Pancreas (tissue), 10 donors: ENCODE data around the gene RAB1A. TPM values are rescaled to one million over a fixed set of nuclear protein-coding genes. Genes with fewer than 3 reads are reported as not detected.

Source experiments
- ATAC-seq, 4 donors: fragments of 200-7000 bp; cut with Tn5 transposase; one replicate each; pipeline versions ENCODE4 v1.8.0 to v1.9.1; 2020; ENCODE audit warnings: mild to moderate bottlenecking in 4 of 4, moderate library complexity in 4 of 4
- DNase-seq, 6 donors: peaks; one replicate each; pipeline ENCODE4 v3.0.0-alpha.2; 2020
- FAIRE-seq: peaks from 2 replicates; lab custom pipeline; 2012; peaks lifted over from hg19 to GRCh38; lab: Jason Lieb, UNC
- H3K27ac ChIP-seq, 4 donors: fragments of 200-600 bp; sonication (generic); 1 replicate in 3 of 4; 2 replicates in 1 of 4; pipeline versions ENCODE4 v1.5.0 to v1.8.0; 2020
- H3K27me3 ChIP-seq, 4 donors: fragments of 200-600 bp; one replicate each; pipeline ENCODE4 v1.8.0; 2021
- H3K36me3 ChIP-seq, 3 donors: fragments of 200-600 bp; sonication (generic) in 1 of 3; one replicate each; pipeline versions ENCODE4 v1.5.0 to v1.8.0; 2020 to 2021
- H3K4me1 ChIP-seq, 3 donors: fragments of 200-600 bp; one replicate each; pipeline ENCODE4 v1.8.0; 2021
- H3K4me3 ChIP-seq, 4 donors: fragments of 200-600 bp; sonication (generic) in 2 of 4; one replicate each; pipeline versions ENCODE4 v1.5.0 to v1.8.0; 2020 to 2021
- H3K9me3 ChIP-seq, 4 donors: fragments of 200-600 bp; one replicate each; pipeline ENCODE4 v1.8.0; 2021
- WGBS, 2 donors: extraction: QIAGEN DNeasy Blood & Tissue Kit; methylation state at CpG; one replicate each; pipeline ENCODE4 v1.1.7; 2013; 5-methylcytosine and 5-hydroxymethylcytosine counted together
- intact Hi-C, 3 donors: fragments of 100-400 bp; cut with DNase I; formaldehyde crosslinking; loops; one replicate each; pipeline versions ENCODE4 v1.11.1 to v1.14.2; 2022
- polyA plus RNA-seq, 2 donors: library from polyadenylated mRNA; stranded (reverse); fragments of 200-250 nt; gene quantifications; one replicate each; pipeline ENCODE4 v1.2.3, GENCODE V29; 2013
- total RNA-seq, 6 donors: library from RNA; stranded (reverse); fragmentation: NEBNext Ultra II Directional in 4 of 6; extraction: Animal tissue kit (Norgen Biotek cat#: 25700) in 4 of 6; gene quantifications; one replicate each; pipeline versions ENCODE4 v1.2.1 to v1.2.4, GENCODE V29; 2021 to 2023
- TF ChIP-seq, protein P1 (sequence below), 4 donors: fragments of 200-600 bp; sonication (generic) in 3 of 4; IDR thresholded peaks; one replicate each; pipeline versions ENCODE4 v1.5.0 to v1.8.0; 2021; ENCODE audit warnings: antibody characterized with exemption in 4 of 4
- donor health status: healthy with polysubstance abuse.
- donor health status: DM: no; HTN: no; CAD: no; lungs with moderate emphysema.
- donor health status: DM: no; HTN: no; CAD: no.
- donor health status: control.
- donor health status: control.
- donor health status: Bipolar disorder and iron deficiency.
- donor health status: DM: yes; HTN: yes; CAD: no.
- donor health status: DM: no; HTN: no; CAD: no.
- donor health status: DM: no; HTN: no; CAD: no.
- donor health status: DM: yes; HTN: yes; CAD: no.

Gene RAB1A
- total and polyA plus RNA-seq, 8 donors: 43.1 to 84.0 (median 67.5) TPM

DNA sequence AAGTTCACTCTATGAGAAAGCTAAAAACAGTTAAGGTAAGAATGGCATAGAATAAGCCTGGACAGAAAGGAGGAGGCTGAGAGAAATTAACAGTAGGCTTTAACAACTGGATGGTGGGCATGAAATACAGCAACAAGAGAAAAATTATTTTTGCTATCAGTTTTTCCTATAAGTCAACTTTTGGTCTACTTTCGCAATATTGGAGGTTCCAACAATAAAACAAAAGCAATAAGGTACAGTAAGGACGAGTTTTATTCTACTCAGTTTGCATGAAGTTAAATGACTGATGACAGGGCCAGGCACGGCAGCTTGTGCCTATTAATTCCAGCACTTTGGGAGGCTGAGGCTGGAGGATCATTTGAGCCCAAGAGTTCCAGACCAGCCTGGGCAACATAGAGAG, 17.3 kb downstream of the RAB1A start:
- FAIRE-seq (no peak), ATAC-seq (no peak), DNase-seq (no peak)
- Histone ChIP-seq H3K36me3 (no peaks in the 10 kb centered on the region), H3K27ac (no peak overlapping the region), H3K27me3 (no peaks in the 10 kb centered on the region), H3K9me3 (no peaks in the 10 kb centered on the region), H3K4me1 (peaks cover 3 to 41% (median 22%) of the 10 kb centered on the region in 3 donors), H3K4me3 (no peak overlapping the region)
- TF ChIP-seq, protein P1, sequence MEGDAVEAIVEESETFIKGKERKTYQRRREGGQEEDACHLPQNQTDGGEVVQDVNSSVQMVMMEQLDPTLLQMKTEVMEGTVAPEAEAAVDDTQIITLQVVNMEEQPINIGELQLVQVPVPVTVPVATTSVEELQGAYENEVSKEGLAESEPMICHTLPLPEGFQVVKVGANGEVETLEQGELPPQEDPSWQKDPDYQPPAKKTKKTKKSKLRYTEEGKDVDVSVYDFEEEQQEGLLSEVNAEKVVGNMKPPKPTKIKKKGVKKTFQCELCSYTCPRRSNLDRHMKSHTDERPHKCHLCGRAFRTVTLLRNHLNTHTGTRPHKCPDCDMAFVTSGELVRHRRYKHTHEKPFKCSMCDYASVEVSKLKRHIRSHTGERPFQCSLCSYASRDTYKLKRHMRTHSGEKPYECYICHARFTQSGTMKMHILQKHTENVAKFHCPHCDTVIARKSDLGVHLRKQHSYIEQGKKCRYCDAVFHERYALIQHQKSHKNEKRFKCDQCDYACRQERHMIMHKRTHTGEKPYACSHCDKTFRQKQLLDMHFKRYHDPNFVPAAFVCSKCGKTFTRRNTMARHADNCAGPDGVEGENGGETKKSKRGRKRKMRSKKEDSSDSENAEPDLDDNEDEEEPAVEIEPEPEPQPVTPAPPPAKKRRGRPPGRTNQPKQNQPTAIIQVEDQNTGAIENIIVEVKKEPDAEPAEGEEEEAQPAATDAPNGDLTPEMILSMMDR (IDR thresholded peaks at IDR 0.05): no peak
- 39 to 41% methylated on average over 3 of the region's 3 CpGs for WGBS, 2 donors
- intact Hi-C loops: no loop called here

DNA sequence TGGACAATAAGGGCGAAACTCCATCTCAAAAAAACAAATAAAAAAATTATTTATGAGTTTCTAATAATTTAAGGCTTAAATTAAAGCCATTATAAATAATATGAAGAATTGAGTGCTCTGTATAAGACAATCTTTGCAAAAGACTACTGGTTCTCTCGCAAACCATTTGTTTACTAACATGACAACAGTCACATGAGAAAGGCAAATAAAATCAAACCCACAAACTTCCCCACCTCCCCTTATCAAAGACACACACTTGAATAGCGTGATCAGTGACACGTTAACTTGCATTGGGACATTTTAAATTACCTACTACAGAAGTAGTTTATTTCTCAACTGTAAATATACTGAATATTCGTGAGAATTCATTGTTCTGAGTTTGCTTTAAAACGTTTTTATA, 21.1 kb downstream of the RAB1A start:
- ATAC-seq: peak in 3 of 4 donors; percentile 14 to 49 (median 36)
- intact Hi-C loops: no loop called here
- Histone ChIP-seq H3K4me3 (no peak overlapping the region), H3K4me1 (peaks cover 2 to 27% (median 22%) of the 10 kb centered on the region in 3 donors), H3K36me3 (no peaks in the 10 kb centered on the region), H3K27ac (no peak overlapping the region), H3K27me3 (no peaks in the 10 kb centered on the region), H3K9me3 (no peaks in the 10 kb centered on the region)
- DNase-seq: no peak
- WGBS, 2 donors: 42 to 44% methylated on average over 6 of the region's 6 CpGs
- no peak for FAIRE-seq
- TF ChIP-seq, protein P1 (IDR thresholded peaks at IDR 0.05): no peak

DNA sequence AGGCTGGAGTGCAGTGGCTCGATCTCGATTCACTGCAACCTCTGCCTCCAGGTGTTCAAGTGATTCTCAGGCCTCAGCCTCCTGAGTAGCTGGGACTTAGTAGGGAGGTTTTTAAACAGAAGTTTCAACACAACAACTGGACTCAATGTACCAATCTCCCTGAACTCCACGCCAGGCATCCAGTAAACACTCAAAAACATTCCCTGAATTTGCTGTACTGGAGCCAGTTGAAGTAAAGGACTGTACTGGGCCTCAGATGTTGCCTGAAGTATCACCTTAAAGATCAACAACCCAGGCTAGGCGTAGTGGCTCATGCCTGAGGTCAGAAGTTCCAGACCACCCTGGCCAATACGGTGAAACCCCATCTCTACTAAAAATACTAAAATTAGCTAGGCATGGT, 22.4 kb downstream of the RAB1A start:
- Histone ChIP-seq H3K4me3 (no peak overlapping the region), H3K9me3 (no peaks in the 10 kb centered on the region), H3K36me3 (peaks cover 0 to 10% (median 0%) of the 10 kb centered on the region in 3 donors), H3K27me3 (no peaks in the 10 kb centered on the region), H3K27ac (no peak overlapping the region), H3K4me1 (peaks cover 8 to 24% (median 9%) of the 10 kb centered on the region in 3 donors)
- no peak for DNase-seq
- 88 to 89% methylated on average over 5 of the region's 5 CpGs for WGBS, 2 donors
- FAIRE-seq: no peak
- intact Hi-C loops: no loop called here
- no peak for ATAC-seq
- TF ChIP-seq, protein P1 (IDR thresholded peaks at IDR 0.05): no peak

DNA sequence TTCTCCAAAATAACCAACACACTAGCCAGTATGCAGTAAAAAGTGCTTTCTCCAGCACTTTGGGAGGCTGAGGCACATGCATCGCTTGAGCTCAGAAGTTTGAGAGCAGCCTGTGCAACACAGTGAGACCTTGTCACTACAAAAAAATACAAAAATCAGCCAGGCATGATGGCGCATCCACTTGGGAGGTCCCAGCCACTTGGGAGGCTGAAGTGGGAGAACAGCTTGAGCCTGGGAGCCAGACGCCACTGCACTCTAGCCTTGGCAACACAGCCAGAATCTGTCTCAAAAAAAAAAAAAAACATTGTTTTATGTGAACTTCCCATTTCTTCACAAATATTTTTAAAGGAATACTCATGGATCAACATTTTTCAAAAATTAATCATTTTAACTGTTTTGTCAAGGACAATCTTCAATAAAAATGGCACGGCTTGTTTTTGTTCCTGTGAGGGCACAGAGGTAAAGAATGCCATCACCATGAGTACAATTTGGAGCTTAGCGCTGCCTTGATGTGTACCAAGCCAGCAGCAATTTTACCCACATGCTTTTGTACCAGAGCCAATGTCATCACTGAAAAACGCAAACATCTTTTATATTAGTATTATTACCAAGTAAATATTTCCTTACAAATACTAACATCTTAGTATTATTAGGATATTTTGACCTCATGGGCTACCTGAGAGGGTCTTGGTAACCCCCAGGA, 26.7 kb downstream of the RAB1A start:
- WGBS, 2 donors: 50 to 52% methylated on average over 6 of the region's 6 CpGs
- intact Hi-C loops: no loop called here
- DNase-seq: no peak
- Histone ChIP-seq H3K36me3 (peaks cover 0 to 20% (median 0%) of the 10 kb centered on the region in 3 donors), H3K9me3 (no peaks in the 10 kb centered on the region), H3K27me3 (no peaks in the 10 kb centered on the region), H3K4me1 (peaks cover 0 to 17% (median 15%) of the 10 kb centered on the region in 3 donors), H3K4me3 (no peak overlapping the region), H3K27ac (no peak overlapping the region)
- TF ChIP-seq, protein P1 (IDR thresholded peaks at IDR 0.05): no peak
- no peak for FAIRE-seq
- ATAC-seq: peak; percentile 44 to 62 (median 60)

DNA sequence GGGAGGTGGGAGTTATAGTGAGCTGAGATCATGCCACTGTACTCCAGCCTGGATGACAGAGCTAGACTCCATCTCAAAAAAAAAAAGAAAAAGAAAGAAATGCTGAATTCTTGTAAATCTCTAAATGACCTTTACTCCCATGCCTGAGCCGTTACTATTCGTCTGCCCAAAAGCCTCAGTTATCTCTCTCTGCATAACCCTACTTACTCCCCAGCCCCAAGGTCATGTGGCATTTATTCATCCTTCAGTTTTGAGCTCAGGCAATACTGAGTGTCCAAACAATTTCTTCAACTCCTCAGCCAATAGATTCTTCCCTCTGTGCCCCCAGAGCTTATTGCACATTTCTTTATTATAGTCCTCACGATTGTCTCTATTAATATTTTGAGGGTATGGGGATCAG, 28.8 kb downstream of the RAB1A start:
- no peak overlapping the region for H3K4me3 ChIP-seq

More for the DNA sequence above, 28.8 kb downstream of the RAB1A start:
- H3K27ac ChIP-seq: no peak overlapping the region
- no peaks in the 10 kb centered on the region for H3K27me3 ChIP-seq
- H3K36me3 ChIP-seq: peaks cover 0 to 28% (median 0%) of the 10 kb centered on the region in 3 donors
- peak in 3 of 4 donors; percentile 11 to 46 (median 44) for ATAC-seq
- WGBS, 2 donors: 50 to 57% methylated on average over 3 of the region's 3 CpGs
- peaks cover 3 to 18% (median 15%) of the 10 kb centered on the region in 3 donors for H3K4me1 ChIP-seq
- no peaks in the 10 kb centered on the region for H3K9me3 ChIP-seq
- DNase-seq: no peak
- intact Hi-C loops: no loop called here
- no peak for FAIRE-seq
- TF ChIP-seq, protein P1 (IDR thresholded peaks at IDR 0.05): no peak
